IPS-20b (cell line): ENCODE results near the gene SLC45A2.

ENCODE experiments used
- H3K27ac ChIP-seq: one replicate; pipeline ENCODE4 v1.5.1; 2013; ENCODE audit warnings: low read length
- H3K27me3 ChIP-seq: 2 replicates; pipeline ENCODE4 v1.6.1; 2013; ENCODE audit warnings: mild to moderate bottlenecking, low read length, inconsistent platforms; ENCODE audit not compliant: insufficient read depth
- H3K36me3 ChIP-seq: 2 replicates; pipeline ENCODE4 v1.6.1; 2013; ENCODE audit warnings: low read depth, mild to moderate bottlenecking, inconsistent platforms, low read length, moderate library complexity; ENCODE audit not compliant: insufficient read depth
- H3K4me1 ChIP-seq: 2 replicates; pipeline ENCODE4 v1.6.1; 2013; ENCODE audit warnings: mild to moderate bottlenecking, control low read depth, inconsistent platforms, low read length, moderate library complexity; ENCODE audit not compliant: insufficient read depth
- H3K4me3 ChIP-seq: 2 replicates; pipeline ENCODE4 v1.5.1; 2013; ENCODE audit warnings: mild to moderate bottlenecking, low read length, inconsistent platforms
- H3K9ac ChIP-seq: 2 replicates; pipeline ENCODE4 v1.6.1; 2013; ENCODE audit warnings: low read depth, mild to moderate bottlenecking, inconsistent platforms, low read length, moderate library complexity
- H3K9me3 ChIP-seq: 2 replicates; pipeline ENCODE4 v1.6.1; 2013; ENCODE audit warnings: mild to moderate bottlenecking, low read depth, low read length, inconsistent platforms; ENCODE audit not compliant: insufficient read depth

SLC45A2 gene

DNA sequence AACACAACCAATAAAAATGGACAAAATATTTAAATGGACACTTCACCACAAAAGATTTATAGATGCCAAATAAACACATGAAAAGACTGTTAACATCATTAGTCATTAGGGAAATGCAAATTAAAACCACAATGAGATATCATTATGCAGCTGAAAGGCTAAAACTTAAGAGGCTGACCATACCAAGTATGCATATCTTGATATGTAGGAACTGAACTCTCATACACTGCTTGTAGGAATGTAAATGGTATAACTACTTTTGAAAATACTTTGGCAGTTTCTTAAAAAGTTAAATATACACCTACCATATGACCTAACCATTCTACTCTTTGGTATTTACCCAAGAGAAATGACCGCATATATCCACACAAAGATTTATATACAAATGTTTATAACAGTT lies 79.1 kb downstream of the SLC45A2 start:
- Histone ChIP-seq H3K27me3 (no peaks in the 10 kb centered on the region), H3K9ac (no peak overlapping the region), H3K4me1 (no peaks in the 10 kb centered on the region), H3K9me3 (peaks cover 21% of the 10 kb centered on the region), H3K36me3 (no peaks in the 10 kb centered on the region), H3K4me3 (no peak overlapping the region), H3K27ac (no peak overlapping the region)

DNA sequence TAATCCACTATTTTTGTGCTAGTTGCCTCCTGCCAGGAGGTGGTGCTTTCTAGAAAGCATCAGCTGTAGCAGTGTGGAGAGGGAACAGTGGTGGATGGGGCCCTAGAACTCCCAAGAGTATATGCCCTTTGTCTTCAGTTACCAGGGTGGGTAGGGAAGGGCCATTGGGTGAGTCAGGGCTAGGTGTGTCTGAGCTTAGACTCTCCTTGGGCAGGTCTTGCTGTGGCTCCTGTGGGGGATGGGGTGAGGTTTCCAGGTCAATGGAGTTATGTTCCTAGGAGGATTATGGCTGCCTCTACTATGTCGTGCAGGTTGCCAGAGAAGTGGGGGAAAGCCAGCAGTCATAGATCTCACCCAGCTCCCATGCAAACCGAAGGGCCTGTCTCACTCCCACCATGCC lies 81.4 kb downstream of the SLC45A2 start:
- H3K9ac ChIP-seq = no peak overlapping the region
- H3K27ac ChIP-seq = no peak overlapping the region
- no peaks in the 10 kb centered on the region for H3K27me3 ChIP-seq
- no peak overlapping the region for H3K4me3 ChIP-seq
- H3K4me1 ChIP-seq = no peaks in the 10 kb centered on the region
- peaks cover 21% of the 10 kb centered on the region for H3K9me3 ChIP-seq
- no peaks in the 10 kb centered on the region for H3K36me3 ChIP-seq

DNA sequence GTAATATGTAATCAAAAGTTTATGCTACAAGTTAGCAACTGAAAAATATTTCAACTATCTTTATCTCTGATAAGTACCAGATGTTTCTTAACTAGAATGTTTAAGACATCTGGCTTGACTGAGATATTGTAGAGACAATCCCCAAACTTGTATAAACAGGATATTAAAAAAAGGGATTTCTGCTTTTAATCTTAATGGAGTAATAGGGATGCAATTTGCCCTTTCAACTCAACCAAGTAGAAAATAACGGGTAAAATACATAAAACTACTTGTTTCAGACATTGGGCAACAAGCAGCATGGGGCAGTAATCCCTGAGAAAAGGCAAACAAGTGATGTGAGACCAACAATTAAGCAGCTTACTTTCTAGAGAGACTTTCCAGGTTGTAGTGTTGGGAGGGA lies 83.3 kb downstream of the SLC45A2 start:
- Histone ChIP-seq H3K9ac (no peak overlapping the region), H3K27me3 (no peaks in the 10 kb centered on the region), H3K4me1 (no peaks in the 10 kb centered on the region), H3K4me3 (no peak overlapping the region), H3K27ac (no peak overlapping the region), H3K36me3 (no peaks in the 10 kb centered on the region), H3K9me3 (peaks cover 5% of the 10 kb centered on the region)
